Sigmoid colon (tissue), 4 donors: ENCODE results near the gene SCAPER.

ENCODE experiments used
- EP300 ChIP-seq, 4 donors: sonication (generic); formaldehyde crosslinking; IDR thresholded peaks; one replicate each; pipeline ENCODE4 v1.6.1; 2017; ENCODE audit warnings: antibody characterized with exemption in 4 of 4
- POLR2A ChIP-seq, 2 donors: fragments of 450-650 bp; IDR thresholded peaks; one replicate each; pipeline ENCODE4 v1.6.1; 2016; ENCODE audit warnings: antibody characterized with exemption in 2 of 2, mild to moderate bottlenecking in 2 of 2, moderate library complexity in 2 of 2
- TF ChIP-seq, protein P1 (sequence below), 4 experiments: fragments of 450-650 bp in 3 of 4; fragments of 200-600 bp in 1 of 4; IDR thresholded peaks; one replicate each; pipeline ENCODE4 v1.5.1; 2016 to 2019; ENCODE audit warnings: antibody characterized with exemption in 4 of 4, mild to moderate bottlenecking in 3 of 4, moderate library complexity in 2 of 4

DNA sequence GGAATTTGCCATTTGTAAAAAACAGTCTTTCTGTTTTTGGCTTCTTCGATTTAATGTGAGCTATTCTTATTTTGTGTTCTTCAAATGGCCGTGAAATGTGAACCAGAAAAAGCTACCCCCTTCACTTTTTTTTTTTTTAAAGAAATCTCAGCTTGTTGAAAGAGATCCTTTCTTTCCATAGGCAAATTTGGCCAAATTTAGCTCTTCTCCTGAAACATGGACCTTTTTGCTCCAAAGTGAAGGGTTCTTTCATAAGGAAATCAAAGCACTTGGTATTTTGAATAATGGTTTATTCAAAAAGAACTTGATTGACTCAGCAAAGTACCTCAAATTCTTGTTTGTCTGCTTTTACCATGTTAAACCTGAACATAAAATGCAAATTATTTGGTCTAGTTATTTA lies 36.5 kb upstream of the SCAPER start:
- TF ChIP-seq EP300 (IDR thresholded peaks at IDR 0.05) (no peak), POLR2A (IDR thresholded peaks at IDR 0.05) (no peak)
- TF ChIP-seq, protein P1, sequence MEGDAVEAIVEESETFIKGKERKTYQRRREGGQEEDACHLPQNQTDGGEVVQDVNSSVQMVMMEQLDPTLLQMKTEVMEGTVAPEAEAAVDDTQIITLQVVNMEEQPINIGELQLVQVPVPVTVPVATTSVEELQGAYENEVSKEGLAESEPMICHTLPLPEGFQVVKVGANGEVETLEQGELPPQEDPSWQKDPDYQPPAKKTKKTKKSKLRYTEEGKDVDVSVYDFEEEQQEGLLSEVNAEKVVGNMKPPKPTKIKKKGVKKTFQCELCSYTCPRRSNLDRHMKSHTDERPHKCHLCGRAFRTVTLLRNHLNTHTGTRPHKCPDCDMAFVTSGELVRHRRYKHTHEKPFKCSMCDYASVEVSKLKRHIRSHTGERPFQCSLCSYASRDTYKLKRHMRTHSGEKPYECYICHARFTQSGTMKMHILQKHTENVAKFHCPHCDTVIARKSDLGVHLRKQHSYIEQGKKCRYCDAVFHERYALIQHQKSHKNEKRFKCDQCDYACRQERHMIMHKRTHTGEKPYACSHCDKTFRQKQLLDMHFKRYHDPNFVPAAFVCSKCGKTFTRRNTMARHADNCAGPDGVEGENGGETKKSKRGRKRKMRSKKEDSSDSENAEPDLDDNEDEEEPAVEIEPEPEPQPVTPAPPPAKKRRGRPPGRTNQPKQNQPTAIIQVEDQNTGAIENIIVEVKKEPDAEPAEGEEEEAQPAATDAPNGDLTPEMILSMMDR (IDR thresholded peaks at IDR 0.05): no peak
